Effector memory CD8-positive, alpha-beta T cell (primary cell): Measurements from ENCODE around the gene SHISA6.

Source experiments
- ATAC-seq: fragments of 150-1000 bp; cut with Tn5 transposase; replicated peaks from 2 replicates; pipeline ENCODE4 v1.10.0; 2021; ENCODE audit warnings: mild to moderate bottlenecking, moderate library complexity
- DNase-seq, 3 experiments: peaks; one replicate each; pipeline ENCODE4 v3.0.0; 2021
- H3K27ac Mint-ChIP-seq, 2 donors: one replicate each; pipeline ENCODE4 v1.8.0; 2022; ENCODE audit warnings: mild to moderate bottlenecking in 2 of 2, mixed read lengths in 2 of 2, moderate library complexity in 2 of 2
- H3K27me3 Mint-ChIP-seq, 2 donors: one replicate each; pipeline ENCODE4 v1.8.0; 2022; ENCODE audit warnings: mixed read lengths in 2 of 2
- H3K36me3 Mint-ChIP-seq: one replicate; pipeline ENCODE4 v1.8.0; 2022; ENCODE audit warnings: mild to moderate bottlenecking, moderate library complexity, mixed read lengths; ENCODE audit not compliant: insufficient read depth
- H3K4me1 Mint-ChIP-seq, 2 donors: one replicate each; pipeline ENCODE4 v1.8.0; 2022; ENCODE audit warnings: low read depth in 2 of 2, mixed read lengths in 2 of 2
- H3K4me3 Mint-ChIP-seq, 2 donors: one replicate each; pipeline ENCODE4 v1.8.0; 2022; ENCODE audit warnings: mild to moderate bottlenecking in 2 of 2, mixed read lengths in 2 of 2, moderate library complexity in 2 of 2
- H3K9me3 Mint-ChIP-seq, 2 donors: one replicate each; pipeline ENCODE4 v1.8.0; 2022; ENCODE audit warnings: mixed read lengths in 2 of 2

SHISA6 gene

DNA sequence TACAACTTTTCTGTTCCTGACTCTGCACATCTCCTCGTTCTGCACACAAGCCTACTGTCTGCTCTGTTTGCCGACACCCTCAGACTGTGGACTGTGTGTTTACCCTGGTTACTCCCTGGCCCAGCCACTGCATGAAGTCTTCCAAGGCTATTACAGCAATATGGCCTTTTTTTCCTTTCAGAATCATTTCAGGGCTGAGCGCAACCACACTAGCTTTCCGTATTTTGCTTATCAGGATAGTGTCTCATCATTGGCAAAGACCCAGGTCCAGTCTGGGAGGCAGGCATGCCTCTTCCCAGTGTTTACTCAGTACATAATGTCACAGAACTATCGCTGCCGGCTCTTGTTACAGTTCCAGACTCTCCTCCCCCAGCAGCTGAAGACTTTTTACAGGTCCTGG is 367.4 kb downstream of the SHISA6 start:
- Mint-ChIP-seq H3K36me3 (no peaks in the 10 kb centered on the region), H3K4me3 (no peak overlapping the region), H3K27me3 (peaks cover 0 to 8% of the 10 kb centered on the region in 2 donors), H3K27ac (no peak overlapping the region), H3K4me1 (no peaks in the 10 kb centered on the region), H3K9me3 (peaks cover 0 to 2% of the 10 kb centered on the region in 2 donors)
- ATAC-seq (no peak), DNase-seq (no peak)

DNA sequence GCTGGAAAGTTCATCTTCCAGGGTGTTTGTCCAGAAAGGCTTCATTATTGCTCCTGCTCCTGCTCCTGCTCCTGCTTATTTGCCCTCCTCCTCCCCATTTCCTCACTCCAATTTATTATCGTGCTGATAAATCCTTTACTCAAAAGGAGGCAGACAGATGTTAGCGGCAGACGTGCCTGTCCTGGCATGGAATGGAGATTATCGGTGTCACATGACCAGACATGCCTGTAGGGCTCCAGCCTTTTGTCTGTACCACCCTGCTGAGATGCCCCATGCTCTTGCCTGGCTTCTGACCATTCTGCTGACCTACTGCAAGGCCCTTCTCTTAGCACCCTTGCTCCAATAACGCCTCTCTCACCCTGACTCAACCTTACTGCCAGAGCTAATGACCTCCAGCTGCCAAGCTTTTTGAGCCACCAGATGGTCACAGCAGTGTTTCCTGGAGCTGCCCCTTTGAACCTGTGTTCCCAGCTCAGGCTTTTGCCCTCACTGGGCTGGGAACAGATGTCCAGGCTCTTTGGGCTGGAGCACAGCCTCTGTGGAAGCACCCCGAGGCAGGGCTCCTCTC is 370.1 kb downstream of the SHISA6 start:
- ATAC-seq (no peak), DNase-seq (no peak)
- Mint-ChIP-seq H3K27me3 (peaks cover 0 to 8% of the 10 kb centered on the region in 2 donors), H3K9me3 (peaks cover 0 to 2% of the 10 kb centered on the region in 2 donors), H3K4me3 (no peak overlapping the region), H3K36me3 (no peaks in the 10 kb centered on the region), H3K4me1 (no peaks in the 10 kb centered on the region), H3K27ac (no peak overlapping the region)

DNA sequence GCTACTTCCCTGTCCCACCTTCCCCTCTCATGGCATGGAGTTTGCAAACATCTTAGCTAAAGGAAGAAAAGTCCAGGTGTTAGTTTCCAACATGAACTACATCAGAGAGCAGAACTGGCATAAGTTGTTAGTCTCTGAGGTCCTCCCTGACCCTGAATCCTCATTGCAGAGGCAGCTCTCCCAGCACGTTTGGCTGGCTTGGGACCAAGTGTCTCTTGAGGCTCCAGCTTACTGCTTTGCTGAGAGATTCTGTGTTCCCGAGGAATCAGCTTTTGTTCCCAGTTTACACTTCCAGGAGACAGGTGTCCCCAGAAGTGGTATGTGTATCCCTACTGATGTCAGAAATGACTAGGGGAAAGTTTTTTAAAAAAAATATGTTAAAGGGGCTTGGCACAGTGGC is 371.9 kb downstream of the SHISA6 start:
- Mint-ChIP-seq H3K27ac (no peak overlapping the region), H3K9me3 (peaks cover 0 to 2% of the 10 kb centered on the region in 2 donors), H3K36me3 (no peaks in the 10 kb centered on the region), H3K4me3 (no peak overlapping the region), H3K4me1 (no peaks in the 10 kb centered on the region), H3K27me3 (peaks cover 0 to 8% of the 10 kb centered on the region in 2 donors)
- ATAC-seq = no peak
- no peak for DNase-seq
